Measurements from ENCODE around the gene IFTAP. TPM values are rescaled to one million over a fixed set of nuclear protein-coding genes. Genes with fewer than 3 reads are reported as not detected.

IFTAP gene
- total and polyA plus RNA-seq, 2 donors (not counting 3 experiments of a cell fraction or from before 2014, with no cell fraction given) = 15.8 to 19.6 TPM

DNA sequence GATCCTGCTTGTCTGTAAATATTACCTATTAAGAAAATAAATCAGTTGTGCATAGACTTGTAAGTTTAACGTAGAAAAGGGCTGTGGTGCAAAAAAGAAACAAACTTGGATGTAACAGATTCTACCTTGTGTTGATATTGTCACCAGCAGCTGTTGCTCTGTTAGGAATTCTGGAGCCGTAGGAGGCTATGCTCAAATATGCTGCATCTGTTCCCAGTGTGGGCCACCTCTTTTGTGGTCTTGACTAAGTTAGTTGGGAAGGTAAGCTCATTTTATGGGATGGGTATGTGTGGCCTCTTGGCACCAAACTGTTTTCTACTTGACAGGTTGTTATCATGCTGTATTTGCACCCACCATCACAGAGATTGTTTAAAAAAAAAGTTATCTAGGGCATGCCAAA, 33.2 kb downstream of the IFTAP start:
- FAIRE-seq (no peak), DNase-seq (ENCODE audit: low read depth, low spot score) (no peak)
- H3K36me3 ChIP-seq (ENCODE audit: control insufficient read depth in 2 of 2, extremely low read depth in 1 of 2, insufficient read depth in 2 of 2, low read length in 2 of 2) = no peaks in the 10 kb centered on the region
- ChIA-PET POLR2A (no interaction called here), CTCF (interaction anchor here (2.3 kb wide), 1 partner anchor 63 kb away, joined by 6 read pairs; no protein-coding TSS in a partner anchor)
- H3K79me2 ChIP-seq (ENCODE audit: control insufficient read depth, insufficient read depth, low read length) = no peaks in the 10 kb centered on the region
- H3K27ac ChIP-seq (ENCODE audit: insufficient read depth, low read depth, low read length) = no peak overlapping the region
- no peak overlapping the region for H3K9ac ChIP-seq (replicated peaks; ENCODE audit: extremely low read depth, insufficient read depth, low read length)
- no peak for TF ChIP-seq JUN (IDR thresholded peaks at IDR 0.05; ENCODE audit: borderline replicate concordance, insufficient read depth, insufficient read length, low read depth)
- no peak for TF ChIP-seq POLR2A (IDR thresholded peaks at IDR 0.05; ENCODE audit: low read depth, low read length)
- TF ChIP-seq EZH2 (IDR thresholded peaks at IDR 0.05; ENCODE audit: borderline replicate concordance, low read depth, low read length, severe bottlenecking) = no peak
- TF ChIP-seq, protein P1, sequence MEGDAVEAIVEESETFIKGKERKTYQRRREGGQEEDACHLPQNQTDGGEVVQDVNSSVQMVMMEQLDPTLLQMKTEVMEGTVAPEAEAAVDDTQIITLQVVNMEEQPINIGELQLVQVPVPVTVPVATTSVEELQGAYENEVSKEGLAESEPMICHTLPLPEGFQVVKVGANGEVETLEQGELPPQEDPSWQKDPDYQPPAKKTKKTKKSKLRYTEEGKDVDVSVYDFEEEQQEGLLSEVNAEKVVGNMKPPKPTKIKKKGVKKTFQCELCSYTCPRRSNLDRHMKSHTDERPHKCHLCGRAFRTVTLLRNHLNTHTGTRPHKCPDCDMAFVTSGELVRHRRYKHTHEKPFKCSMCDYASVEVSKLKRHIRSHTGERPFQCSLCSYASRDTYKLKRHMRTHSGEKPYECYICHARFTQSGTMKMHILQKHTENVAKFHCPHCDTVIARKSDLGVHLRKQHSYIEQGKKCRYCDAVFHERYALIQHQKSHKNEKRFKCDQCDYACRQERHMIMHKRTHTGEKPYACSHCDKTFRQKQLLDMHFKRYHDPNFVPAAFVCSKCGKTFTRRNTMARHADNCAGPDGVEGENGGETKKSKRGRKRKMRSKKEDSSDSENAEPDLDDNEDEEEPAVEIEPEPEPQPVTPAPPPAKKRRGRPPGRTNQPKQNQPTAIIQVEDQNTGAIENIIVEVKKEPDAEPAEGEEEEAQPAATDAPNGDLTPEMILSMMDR (IDR thresholded peaks at IDR 0.05; ENCODE audit: extremely low read depth in 1 of 2, insufficient read depth in 1 of 2, low read depth in 1 of 2, low read length in 2 of 2) = no peak
- TF ChIP-seq, protein P2, sequence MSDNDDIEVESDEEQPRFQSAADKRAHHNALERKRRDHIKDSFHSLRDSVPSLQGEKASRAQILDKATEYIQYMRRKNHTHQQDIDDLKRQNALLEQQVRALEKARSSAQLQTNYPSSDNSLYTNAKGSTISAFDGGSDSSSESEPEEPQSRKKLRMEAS (IDR thresholded peaks at IDR 0.05; ENCODE audit: insufficient read depth, insufficient read length) = no peak
- no peak for TF ChIP-seq MYC (IDR thresholded peaks at IDR 0.05; ENCODE audit: low read depth, low read length)
- no peak for TF ChIP-seq GATA2 (IDR thresholded peaks at IDR 0.05; ENCODE audit: insufficient read depth, insufficient read length, low read depth, low read length)
- no peaks in the 10 kb centered on the region for H3K9me1 ChIP-seq (replicated peaks; ENCODE audit: control insufficient read depth, extremely low read depth, insufficient read depth, low read length)
- BruUV-seq (replicated peaks) = no TSS peak
- H4K20me1 ChIP-seq (replicated peaks; ENCODE audit: control insufficient read depth, extremely low read depth, insufficient read depth, low read length) = no peaks in the 10 kb centered on the region
- H2AFZ ChIP-seq (ENCODE audit: low read depth, low read length) = no peak overlapping the region
- no peaks in the 10 kb centered on the region for H3K4me1 ChIP-seq (ENCODE audit: control insufficient read depth, extremely low read depth, insufficient read depth, low read length)
- no peak overlapping the region for H3K4me2 ChIP-seq (ENCODE audit: insufficient read depth, low read length)
- dilution Hi-C loops (cut with MboI; ENCODE audit: extremely low pct_ligation_motif_present, low sequenced_read_pairs) = no loop called here
- H3K9me3 ChIP-seq (replicated peaks; ENCODE audit: control insufficient read depth, insufficient read depth, low read length) = no peaks in the 10 kb centered on the region
- no peaks in the 10 kb centered on the region for H3K27me3 ChIP-seq (ENCODE audit: control insufficient read depth in 2 of 2, insufficient read depth in 2 of 2, low read length in 2 of 2)
- H3K4me3 ChIP-seq (replicated peaks in 1 of 3; ENCODE audit: insufficient read depth in 1 of 3, low read depth in 1 of 3, low read length in 3 of 3) = no peak overlapping the region
- intact Hi-C loops (cut with micrococcal nuclease) = no loop called here

All from endothelial cell of umbilical vein (primary cell).